SK-N-SH treated with all-trans-retinoic acid at 6 μM for 48 hours (cell line): Measurements from ENCODE around the gene CDH16.

Experiments used
- ATAC-seq: fragments of 200-7000 bp; cut with Tn5 transposase; 3 replicates; pipeline ENCODE4 v1.9.1; 2020; ENCODE audit warnings: mild to moderate bottlenecking, moderate library complexity
- ARNTL ChIP-seq: fragments of 450-650 bp; formaldehyde crosslinking; IDR thresholded peaks from 2 replicates; pipeline ENCODE4 v1.5.0; 2020; ENCODE audit warnings: low read depth, mild to moderate bottlenecking, moderate library complexity, borderline replicate concordance
- BACH2 ChIP-seq: fragments of 250-450 bp; sonication (Bioruptor Pico); IDR thresholded peaks from 2 replicates; pipeline ENCODE4 v1.9.0; 2021; ENCODE audit warnings: mild to moderate bottlenecking, borderline replicate concordance
- CSDC2 ChIP-seq: fragments of 250-450 bp; sonication (Bioruptor Pico); IDR thresholded peaks from 2 replicates; pipeline ENCODE4 v1.5.0; 2020; ENCODE audit warnings: mild to moderate bottlenecking, moderate library complexity
- ESRRG ChIP-seq: fragments of 250-450 bp; sonication (Bioruptor Pico); IDR thresholded peaks from 2 replicates; pipeline ENCODE4 v1.6.1; 2021; ENCODE audit warnings: mild to moderate bottlenecking
- GLIS3 ChIP-seq: fragments of 250-450 bp; sonication (Bioruptor Pico); IDR thresholded peaks from 2 replicates; pipeline ENCODE4 v1.5.0; 2020; ENCODE audit warnings: mild to moderate bottlenecking, moderate library complexity
- OSR1 ChIP-seq: fragments of 250-450 bp; sonication (Bioruptor Pico); IDR thresholded peaks from 2 replicates; pipeline ENCODE4 v1.8.0; 2022; ENCODE audit warnings: moderate library complexity, mild to moderate bottlenecking, inconsistent platforms
- PPARA ChIP-seq: fragments of 250-450 bp; sonication (Bioruptor Pico); IDR thresholded peaks from 2 replicates; pipeline ENCODE4 v1.5.0; 2020; ENCODE audit warnings: mild to moderate bottlenecking, borderline replicate concordance
- RARB ChIP-seq: fragments of 250-450 bp; sonication (Bioruptor Pico); IDR thresholded peaks from 2 replicates; pipeline ENCODE4 v1.8.0; 2021; ENCODE audit warnings: mild to moderate bottlenecking, moderate library complexity
- SNAI2 ChIP-seq: fragments of 250-450 bp; sonication (Bioruptor Pico); IDR thresholded peaks from 2 replicates; pipeline ENCODE4 v1.5.0; 2020; ENCODE audit warnings: mild to moderate bottlenecking, moderate library complexity
- TCF4 ChIP-seq: fragments of 250-450 bp; sonication (Bioruptor Pico); IDR thresholded peaks from 2 replicates; pipeline ENCODE4 v1.8.0; 2021; ENCODE audit warnings: mild to moderate bottlenecking, moderate library complexity, borderline replicate concordance
- TOX ChIP-seq: fragments of 250-450 bp; sonication (Bioruptor Pico); IDR thresholded peaks from 2 replicates; pipeline ENCODE4 v1.8.0; 2021; ENCODE audit warnings: mild to moderate bottlenecking, moderate library complexity, borderline replicate concordance
- ZC3H10 ChIP-seq: fragments of 250-450 bp; sonication (Bioruptor Pico); IDR thresholded peaks from 2 replicates; pipeline ENCODE4 v1.5.1; 2021; ENCODE audit warnings: mild to moderate bottlenecking, moderate library complexity
- ZFP3 ChIP-seq: fragments of 250-450 bp; sonication (Bioruptor Pico); IDR thresholded peaks from 2 replicates; pipeline ENCODE4 v1.5.0; 2020; ENCODE audit warnings: mild to moderate bottlenecking, moderate library complexity
- ZNF565 ChIP-seq: fragments of 450-650 bp; formaldehyde crosslinking; conservative IDR thresholded peaks from 2 replicates; pipeline ENCODE4 v1.5.0; 2020; ENCODE audit warnings: low read depth, mild to moderate bottlenecking, moderate library complexity
- ZNF70 ChIP-seq: fragments of 450-650 bp; formaldehyde crosslinking; IDR thresholded peaks from 2 replicates; pipeline ENCODE4 v1.5.0; 2020; ENCODE audit warnings: mild to moderate bottlenecking, moderate library complexity
- ZNF8 ChIP-seq: fragments of 450-650 bp; formaldehyde crosslinking; IDR thresholded peaks from 2 replicates; pipeline ENCODE4 v1.5.0; 2020; ENCODE audit warnings: mild to moderate bottlenecking, moderate library complexity
- TF ChIP-seq, protein P1 (sequence below): fragments of 250-450 bp; sonication (Bioruptor Pico); IDR thresholded peaks from 2 replicates; pipeline ENCODE4 v1.5.0; 2020; ENCODE audit warnings: mild to moderate bottlenecking, moderate library complexity
- TF ChIP-seq, protein P2 (sequence below): fragments of 250-450 bp; sonication (Bioruptor Pico); IDR thresholded peaks from 2 replicates; pipeline ENCODE4 v1.5.1; 2021; ENCODE audit warnings: mild to moderate bottlenecking, moderate library complexity
- TF ChIP-seq, protein P3 (sequence below): fragments of 250-450 bp; sonication (Bioruptor Pico); IDR thresholded peaks from 2 replicates; pipeline ENCODE4 v1.8.0; 2020; ENCODE audit warnings: mild to moderate bottlenecking, moderate library complexity, borderline replicate concordance
- TF ChIP-seq, protein P4 (sequence below): fragments of 250-450 bp; sonication (Bioruptor Pico); IDR thresholded peaks from 2 replicates; pipeline ENCODE4 v1.8.0; 2021; ENCODE audit warnings: low read depth, mild to moderate bottlenecking, moderate library complexity, borderline replicate concordance
- TF ChIP-seq, protein P5 (sequence below): fragments of 250-450 bp; sonication (Bioruptor Pico); IDR thresholded peaks from 2 replicates; pipeline ENCODE4 v1.5.1; 2020; ENCODE audit warnings: low read depth, mild to moderate bottlenecking, moderate library complexity

Gene CDH16

DNA sequence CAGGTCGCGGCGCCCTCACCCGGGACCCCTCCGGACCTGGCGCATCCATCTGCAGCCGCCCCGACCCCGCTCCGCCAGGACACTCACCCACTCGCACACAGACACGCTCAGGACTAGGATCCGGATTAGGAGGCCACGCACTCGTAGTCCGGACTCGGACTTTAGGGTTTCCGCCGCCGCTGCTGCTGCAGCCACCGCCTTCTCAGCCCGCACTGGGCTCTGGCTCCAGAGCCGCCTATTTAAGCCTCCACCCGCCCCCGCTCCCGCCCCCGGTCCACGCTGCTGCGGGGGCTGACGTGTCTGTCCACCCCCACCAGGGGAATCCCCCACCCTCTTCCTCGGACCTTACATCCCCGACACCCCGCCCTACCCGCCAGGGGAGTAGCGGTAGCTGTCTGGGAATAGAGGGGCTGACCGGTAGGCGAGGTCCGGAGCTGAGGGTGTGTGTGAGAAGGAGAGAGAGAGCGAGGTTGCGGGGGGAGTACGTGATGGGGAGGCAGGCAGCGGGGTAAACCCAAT, 6.7 kb upstream of the CDH16 start, which contains the start of gene RRAD:
TSS of gene RRAD (minus strand) at position 214 of the 519 bp plus-strand sequence. CDS start 356 bp downstream, outside the sequence.
- ATAC-seq = no peak
- TF ChIP-seq SNAI2 (CRISPR knock-in tag) (no peak), OSR1 (CRISPR knock-in tag) (no peak), PPARA (CRISPR knock-in tag) (no peak), ZNF8 (CRISPR knock-in tag) (no peak), TOX (CRISPR knock-in tag) (no peak), ARNTL (CRISPR knock-in tag) (no peak), RARB (no peak), ZNF565 (CRISPR knock-in tag) (no peak), BACH2 (CRISPR knock-in tag) (no peak), ESRRG (CRISPR knock-in tag) (no peak), ZFP3 (CRISPR knock-in tag) (no peak), ZC3H10 (CRISPR knock-in tag) (no peak), TCF4 (no peak)
- TF ChIP-seq, protein P1, sequence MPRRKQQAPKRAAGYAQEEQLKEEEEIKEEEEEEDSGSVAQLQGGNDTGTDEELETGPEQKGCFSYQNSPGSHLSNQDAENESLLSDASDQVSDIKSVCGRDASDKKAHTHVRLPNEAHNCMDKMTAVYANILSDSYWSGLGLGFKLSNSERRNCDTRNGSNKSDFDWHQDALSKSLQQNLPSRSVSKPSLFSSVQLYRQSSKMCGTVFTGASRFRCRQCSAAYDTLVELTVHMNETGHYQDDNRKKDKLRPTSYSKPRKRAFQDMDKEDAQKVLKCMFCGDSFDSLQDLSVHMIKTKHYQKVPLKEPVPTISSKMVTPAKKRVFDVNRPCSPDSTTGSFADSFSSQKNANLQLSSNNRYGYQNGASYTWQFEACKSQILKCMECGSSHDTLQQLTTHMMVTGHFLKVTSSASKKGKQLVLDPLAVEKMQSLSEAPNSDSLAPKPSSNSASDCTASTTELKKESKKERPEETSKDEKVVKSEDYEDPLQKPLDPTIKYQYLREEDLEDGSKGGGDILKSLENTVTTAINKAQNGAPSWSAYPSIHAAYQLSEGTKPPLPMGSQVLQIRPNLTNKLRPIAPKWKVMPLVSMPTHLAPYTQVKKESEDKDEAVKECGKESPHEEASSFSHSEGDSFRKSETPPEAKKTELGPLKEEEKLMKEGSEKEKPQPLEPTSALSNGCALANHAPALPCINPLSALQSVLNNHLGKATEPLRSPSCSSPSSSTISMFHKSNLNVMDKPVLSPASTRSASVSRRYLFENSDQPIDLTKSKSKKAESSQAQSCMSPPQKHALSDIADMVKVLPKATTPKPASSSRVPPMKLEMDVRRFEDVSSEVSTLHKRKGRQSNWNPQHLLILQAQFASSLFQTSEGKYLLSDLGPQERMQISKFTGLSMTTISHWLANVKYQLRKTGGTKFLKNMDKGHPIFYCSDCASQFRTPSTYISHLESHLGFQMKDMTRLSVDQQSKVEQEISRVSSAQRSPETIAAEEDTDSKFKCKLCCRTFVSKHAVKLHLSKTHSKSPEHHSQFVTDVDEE (CRISPR knock-in tag) = no peak
- TF ChIP-seq, protein P2, sequence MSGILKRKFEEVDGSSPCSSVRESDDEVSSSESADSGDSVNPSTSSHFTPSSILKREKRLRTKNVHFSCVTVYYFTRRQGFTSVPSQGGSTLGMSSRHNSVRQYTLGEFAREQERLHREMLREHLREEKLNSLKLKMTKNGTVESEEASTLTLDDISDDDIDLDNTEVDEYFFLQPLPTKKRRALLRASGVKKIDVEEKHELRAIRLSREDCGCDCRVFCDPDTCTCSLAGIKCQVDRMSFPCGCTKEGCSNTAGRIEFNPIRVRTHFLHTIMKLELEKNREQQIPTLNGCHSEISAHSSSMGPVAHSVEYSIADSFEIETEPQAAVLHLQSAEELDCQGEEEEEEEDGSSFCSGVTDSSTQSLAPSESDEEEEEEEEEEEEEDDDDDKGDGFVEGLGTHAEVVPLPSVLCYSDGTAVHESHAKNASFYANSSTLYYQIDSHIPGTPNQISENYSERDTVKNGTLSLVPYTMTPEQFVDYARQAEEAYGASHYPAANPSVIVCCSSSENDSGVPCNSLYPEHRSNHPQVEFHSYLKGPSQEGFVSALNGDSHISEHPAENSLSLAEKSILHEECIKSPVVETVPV (CRISPR knock-in tag) = no peak
- TF ChIP-seq, protein P3, sequence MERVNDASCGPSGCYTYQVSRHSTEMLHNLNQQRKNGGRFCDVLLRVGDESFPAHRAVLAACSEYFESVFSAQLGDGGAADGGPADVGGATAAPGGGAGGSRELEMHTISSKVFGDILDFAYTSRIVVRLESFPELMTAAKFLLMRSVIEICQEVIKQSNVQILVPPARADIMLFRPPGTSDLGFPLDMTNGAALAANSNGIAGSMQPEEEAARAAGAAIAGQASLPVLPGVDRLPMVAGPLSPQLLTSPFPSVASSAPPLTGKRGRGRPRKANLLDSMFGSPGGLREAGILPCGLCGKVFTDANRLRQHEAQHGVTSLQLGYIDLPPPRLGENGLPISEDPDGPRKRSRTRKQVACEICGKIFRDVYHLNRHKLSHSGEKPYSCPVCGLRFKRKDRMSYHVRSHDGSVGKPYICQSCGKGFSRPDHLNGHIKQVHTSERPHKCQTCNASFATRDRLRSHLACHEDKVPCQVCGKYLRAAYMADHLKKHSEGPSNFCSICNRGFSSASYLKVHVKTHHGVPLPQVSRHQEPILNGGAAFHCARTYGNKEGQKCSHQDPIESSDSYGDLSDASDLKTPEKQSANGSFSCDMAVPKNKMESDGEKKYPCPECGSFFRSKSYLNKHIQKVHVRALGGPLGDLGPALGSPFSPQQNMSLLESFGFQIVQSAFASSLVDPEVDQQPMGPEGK (CRISPR knock-in tag) = no peak
- TF ChIP-seq, protein P4, sequence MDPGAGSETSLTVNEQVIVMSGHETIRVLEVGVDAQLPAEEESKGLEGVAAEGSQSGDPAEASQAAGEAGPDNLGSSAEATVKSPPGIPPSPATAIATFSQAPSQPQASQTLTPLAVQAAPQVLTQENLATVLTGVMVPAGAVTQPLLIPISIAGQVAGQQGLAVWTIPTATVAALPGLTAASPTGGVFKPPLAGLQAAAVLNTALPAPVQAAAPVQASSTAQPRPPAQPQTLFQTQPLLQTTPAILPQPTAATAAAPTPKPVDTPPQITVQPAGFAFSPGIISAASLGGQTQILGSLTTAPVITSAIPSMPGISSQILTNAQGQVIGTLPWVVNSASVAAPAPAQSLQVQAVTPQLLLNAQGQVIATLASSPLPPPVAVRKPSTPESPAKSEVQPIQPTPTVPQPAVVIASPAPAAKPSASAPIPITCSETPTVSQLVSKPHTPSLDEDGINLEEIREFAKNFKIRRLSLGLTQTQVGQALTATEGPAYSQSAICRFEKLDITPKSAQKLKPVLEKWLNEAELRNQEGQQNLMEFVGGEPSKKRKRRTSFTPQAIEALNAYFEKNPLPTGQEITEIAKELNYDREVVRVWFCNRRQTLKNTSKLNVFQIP (CRISPR knock-in tag) = no peak
- TF ChIP-seq, protein P5, sequence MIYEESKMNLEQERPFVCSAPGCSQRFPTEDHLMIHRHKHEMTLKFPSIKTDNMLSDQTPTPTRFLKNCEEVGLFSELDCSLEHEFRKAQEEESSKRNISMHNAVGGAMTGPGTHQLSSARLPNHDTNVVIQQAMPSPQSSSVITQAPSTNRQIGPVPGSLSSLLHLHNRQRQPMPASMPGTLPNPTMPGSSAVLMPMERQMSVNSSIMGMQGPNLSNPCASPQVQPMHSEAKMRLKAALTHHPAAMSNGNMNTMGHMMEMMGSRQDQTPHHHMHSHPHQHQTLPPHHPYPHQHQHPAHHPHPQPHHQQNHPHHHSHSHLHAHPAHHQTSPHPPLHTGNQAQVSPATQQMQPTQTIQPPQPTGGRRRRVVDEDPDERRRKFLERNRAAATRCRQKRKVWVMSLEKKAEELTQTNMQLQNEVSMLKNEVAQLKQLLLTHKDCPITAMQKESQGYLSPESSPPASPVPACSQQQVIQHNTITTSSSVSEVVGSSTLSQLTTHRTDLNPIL (CRISPR knock-in tag) = no peak

DNA sequence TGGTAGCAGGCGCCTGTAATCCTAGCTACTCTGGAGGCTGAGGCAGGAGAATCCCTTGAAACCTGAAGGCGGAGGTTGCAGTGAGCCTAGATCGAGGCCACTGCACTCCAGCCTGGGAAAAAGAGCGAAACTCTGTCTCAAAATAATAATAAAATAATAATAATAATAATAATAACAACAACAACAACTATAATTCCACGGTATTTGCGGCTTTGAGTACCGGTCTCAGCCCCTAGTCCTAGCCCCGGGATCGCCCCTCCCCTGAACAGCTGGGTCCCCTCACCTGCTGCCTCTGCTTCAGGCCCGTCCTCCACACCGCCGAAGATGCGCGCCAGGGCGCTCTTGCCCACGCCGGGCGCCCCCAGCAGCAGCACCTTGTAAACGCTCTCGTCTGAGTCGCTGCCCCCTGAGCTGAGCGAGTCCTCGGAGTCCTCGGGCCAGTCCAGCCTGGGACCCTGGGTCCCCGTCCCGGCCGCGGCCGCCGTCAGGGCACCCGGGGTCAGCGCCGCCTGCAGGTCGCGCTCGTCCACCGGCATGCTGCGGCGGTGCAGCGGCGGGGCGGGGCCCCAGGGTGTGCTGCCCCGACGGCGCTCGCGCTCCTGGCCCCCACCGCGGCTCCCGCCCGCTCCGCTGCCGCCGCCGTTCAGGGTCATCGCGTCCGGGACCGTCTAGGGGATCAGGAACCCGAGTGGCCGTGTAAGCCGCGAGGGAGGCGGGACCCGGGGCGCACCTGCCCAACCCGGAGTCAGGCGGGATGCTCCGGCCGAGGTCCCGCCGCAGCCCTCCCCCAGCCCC, 6.0 kb upstream of the CDH16 start:
- ATAC-seq = peak; percentile 45
- no peak for TF ChIP-seq ESRRG (CRISPR knock-in tag)
- TF ChIP-seq ZFP3 (CRISPR knock-in tag) = no peak
- TF ChIP-seq CSDC2 (CRISPR knock-in tag) = no peak
- TF ChIP-seq GLIS3 = no peak
- TF ChIP-seq, protein P3 (CRISPR knock-in tag) = no peak
- TF ChIP-seq, protein P5 (CRISPR knock-in tag) = no peak
- TF ChIP-seq TCF4 = no peak
- TF ChIP-seq ARNTL (CRISPR knock-in tag) = no peak
- TF ChIP-seq TOX (CRISPR knock-in tag) = no peak
- TF ChIP-seq RARB = no peak
- no peak for TF ChIP-seq ZC3H10 (CRISPR knock-in tag)
- no peak for TF ChIP-seq ZNF70 (CRISPR knock-in tag)
- TF ChIP-seq, protein P1 (CRISPR knock-in tag) = no peak
